CD4-positive, alpha-beta T cell treated with Interleukin-6 at 100 ng/mL for 8 hours (primary cell): ENCODE data around the gene CHRD.
"Not testable (repeated sequence)": the region's sequence is repeated elsewhere in the genome, so short reads cannot be mapped to it uniquely, and the experiment has no call there.

Experiments used
- DNase-seq: peaks from one replicate; pipeline ENCODE4 v3.0.0-alpha.2; 2020; ENCODE audit warnings: mixed read lengths, low spot score

The CHRD gene

GRCh38 chr3:184417619-184418327 is 37.9 kb downstream of the CHRD start:
- DNase-seq: peak; percentile 63

DNA sequence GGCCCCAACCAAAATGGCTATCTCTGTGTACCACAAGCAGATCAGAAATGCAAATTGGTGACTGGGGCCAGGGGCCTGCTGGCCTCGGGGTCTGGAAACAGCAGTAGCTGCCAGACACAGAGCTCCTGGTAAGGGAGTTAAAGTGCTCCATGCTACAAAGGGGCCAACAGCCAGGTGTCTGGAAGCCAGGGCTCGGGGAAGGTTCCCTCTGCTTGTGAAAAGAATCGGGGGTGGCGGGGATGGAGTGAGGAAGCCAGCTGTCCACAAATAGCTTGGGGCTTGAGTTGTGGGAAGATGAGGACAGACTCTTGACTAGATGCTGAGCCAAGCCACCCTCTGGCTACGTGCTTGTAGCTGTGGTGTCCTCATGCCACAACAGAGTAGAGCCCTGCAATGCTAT is 39.3 kb downstream of the CHRD start:
- no peak for DNase-seq

- no peak for DNase-seq
Observed at GRCh38 chr3:184423561-184423960, 43.7 kb downstream of the CHRD start.

DNA sequence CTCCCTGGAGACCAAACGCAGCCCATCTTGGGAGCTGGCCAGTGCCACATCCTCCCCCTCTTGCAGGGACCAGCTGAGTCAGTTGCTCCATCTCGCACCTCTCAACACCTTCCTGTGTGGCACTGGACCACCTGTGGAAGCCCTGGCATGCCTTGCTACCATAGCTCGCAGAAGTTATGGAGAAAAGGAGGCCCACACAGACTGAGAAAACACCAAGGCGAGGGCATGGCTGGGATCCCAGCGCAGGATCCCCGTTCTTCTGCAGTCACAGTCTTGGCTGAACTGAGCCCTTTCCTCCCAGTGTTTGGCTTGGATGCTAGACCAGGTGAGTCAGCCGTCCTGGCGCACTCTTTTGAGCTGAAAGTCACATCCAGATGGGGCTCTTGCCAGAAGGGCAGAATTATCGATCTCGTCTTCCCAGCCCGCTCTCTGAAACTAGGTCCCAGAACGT is 46.9 kb downstream of the CHRD start:
- no peak for DNase-seq

GRCh38 chr3:184428561-184429175 is 48.8 kb downstream of the CHRD start:
- DNase-seq: no peak

DNA sequence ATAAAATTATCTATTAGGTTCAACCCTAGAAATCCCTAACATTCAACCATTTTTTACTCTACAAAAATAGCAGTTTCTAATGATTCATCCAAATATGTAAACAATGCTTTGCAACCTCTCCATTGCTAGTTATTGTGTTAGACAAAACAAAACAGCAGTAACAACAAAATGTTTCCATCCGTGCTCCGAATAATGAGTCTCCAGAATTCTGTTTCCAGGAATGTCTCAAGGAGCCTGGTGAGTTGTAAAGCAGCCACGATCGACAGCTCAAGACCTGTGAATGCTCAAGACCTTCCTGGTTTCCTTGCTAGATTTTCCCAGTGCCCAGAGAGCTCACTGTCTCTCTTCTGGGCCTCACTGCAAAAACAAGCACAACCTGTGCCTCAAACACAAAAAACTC is 49.9 kb downstream of the CHRD start:
- no peak for DNase-seq

DNA sequence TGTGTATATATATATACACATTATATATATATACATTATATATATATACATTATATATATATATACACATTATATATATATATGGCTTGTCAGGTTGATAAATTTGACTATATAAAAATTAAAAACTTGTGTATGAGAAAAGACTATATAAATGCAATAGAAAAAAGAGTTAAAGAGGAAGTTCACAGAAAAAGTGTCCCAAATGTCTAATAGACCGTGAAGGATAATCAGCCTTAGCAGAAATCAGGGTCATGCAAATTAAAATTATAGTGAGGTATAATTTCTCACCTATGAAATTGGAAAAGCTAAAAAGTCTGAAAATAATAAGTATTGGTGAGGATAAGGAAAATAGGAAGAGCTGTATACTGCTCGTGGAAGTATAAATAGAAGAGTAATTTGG is 51.1 kb downstream of the CHRD start:
- no peak for DNase-seq

- not testable (repeated sequence) for DNase-seq
Observed at GRCh38 chr3:184433178-184433577, 53.3 kb downstream of the CHRD start.

DNA sequence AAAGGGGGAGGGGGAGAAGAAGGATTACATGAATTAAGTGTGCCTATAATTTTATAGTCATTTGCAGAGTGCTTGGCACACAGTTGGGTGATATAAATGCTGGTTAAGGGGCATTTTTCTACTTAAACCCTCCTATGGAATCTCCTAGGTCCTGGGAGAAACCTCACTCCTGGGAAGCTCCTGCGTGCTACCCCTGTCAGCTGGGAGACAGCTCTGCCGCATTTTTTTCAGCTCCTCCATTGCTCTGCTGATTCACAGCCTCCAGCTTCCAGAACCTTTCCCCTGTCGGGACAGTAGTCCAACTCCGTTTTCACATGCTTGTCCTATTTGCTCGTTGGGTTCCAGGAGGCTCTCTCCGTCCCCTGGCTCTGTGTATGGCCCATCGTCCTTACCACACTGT is 59.2 kb downstream of the CHRD start:
- no peak for DNase-seq
